GM23338 (cell line): Measurements from ENCODE around the gene INSRR.

Experiments
- CREB1 ChIP-seq: fragments of 250-450 bp; sonication (Bioruptor Pico); IDR thresholded peaks from 2 replicates; pipeline ENCODE4 v1.5.0; 2020; ENCODE audit warnings: low read depth, mild to moderate bottlenecking, moderate library complexity
- CTCF ChIP-seq, 2 experiments: fragments of 200-600 bp in 1 of 2; sonication (generic) in 1 of 2; conservative IDR thresholded peaks; 2 replicates each; pipeline versions ENCODE4 v1.5.1 to v1.6.1; 2016 to 2017; ENCODE audit warnings: antibody characterized with exemption in 2 of 2, low read depth in 2 of 2, mild to moderate bottlenecking in 2 of 2, moderate library complexity in 1 of 2
- ETS1 ChIP-seq: IDR thresholded peaks from 2 replicates; pipeline ENCODE4 v1.6.1; 2016; ENCODE audit warnings: antibody characterized with exemption
- EZH2 ChIP-seq: fragments of 200-600 bp; sonication (generic); IDR thresholded peaks from one replicate; pipeline ENCODE4 v1.8.0; 2017; ENCODE audit warnings: antibody characterized with exemption, mild to moderate bottlenecking, low read depth; ENCODE audit not compliant: unreplicated experiment
- EZH2phosphoT487 ChIP-seq: fragments of 200-600 bp; sonication (generic); IDR thresholded peaks from one replicate; pipeline ENCODE4 v1.8.1; 2018; ENCODE audit warnings: antibody characterized with exemption; ENCODE audit not compliant: unreplicated experiment
- JUNB ChIP-seq: IDR thresholded peaks from one replicate; pipeline ENCODE4 v1.6.1; 2016; ENCODE audit warnings: antibody characterized with exemption; ENCODE audit not compliant: unreplicated experiment
- NANOG ChIP-seq: IDR thresholded peaks from 2 replicates; pipeline ENCODE4 v1.6.1; 2016; ENCODE audit warnings: antibody characterized with exemption, borderline replicate concordance
- POLR2AphosphoS5 ChIP-seq: IDR thresholded peaks from 2 replicates; pipeline ENCODE4 v1.6.1; 2016; ENCODE audit warnings: antibody characterized with exemption, low read depth
- REST ChIP-seq: IDR thresholded peaks from one replicate; pipeline ENCODE4 v1.6.1; 2018; ENCODE audit warnings: antibody characterized with exemption; ENCODE audit not compliant: unreplicated experiment
- ZNF462 ChIP-seq: fragments of 250-450 bp; sonication (Bioruptor Pico); IDR thresholded peaks from 2 replicates; pipeline ENCODE4 v1.5.0; 2020; ENCODE audit warnings: mild to moderate bottlenecking, moderate library complexity

- TF ChIP-seq CTCF (conservative IDR thresholded peaks at IDR 0.05; ENCODE audit: low read depth in 2 of 2) (no peak), REST (no peak), POLR2AphosphoS5 (no peak), EZH2phosphoT487 (no peak), EZH2 (no peak), NANOG (no peak), CREB1 (CRISPR knock-in tag) (no peak), ETS1 (no peak), ZNF462 (CRISPR knock-in tag) (no peak), JUNB (no peak)
These were observed 4.3 kb downstream of the INSRR start for GRCh38 chr1:156854634-156855033.
